GM19193 (cell line): ENCODE results near the gene EBLN1.

Experiments used
- POLR2A ChIP-seq: IDR thresholded peaks from 4 replicates; pipeline ENCODE4 v1.6.1; 2011; ENCODE audit not compliant: insufficient read depth, insufficient read length; ENCODE audit errors: extremely low read depth

EBLN1 gene

DNA sequence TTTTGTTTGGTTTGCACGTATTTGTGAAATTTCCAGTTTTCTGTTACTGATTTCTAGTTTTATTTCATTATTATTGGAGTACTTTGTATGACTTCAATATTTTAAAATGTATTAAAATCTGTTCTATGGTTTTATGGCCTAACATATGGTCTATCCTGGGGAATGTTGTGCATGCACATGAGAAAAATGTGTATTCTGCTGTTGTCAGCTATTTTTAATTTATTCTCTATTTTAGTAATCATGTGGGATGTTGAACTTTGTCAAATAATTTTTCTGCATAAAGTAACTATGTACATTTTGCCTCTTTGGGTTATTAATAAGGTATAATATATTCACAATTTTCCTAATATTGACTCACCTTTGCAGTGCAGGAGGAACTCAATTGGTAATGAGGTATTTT is 46.7 kb downstream of the EBLN1 start:
- TF ChIP-seq POLR2A, result no peak

DNA sequence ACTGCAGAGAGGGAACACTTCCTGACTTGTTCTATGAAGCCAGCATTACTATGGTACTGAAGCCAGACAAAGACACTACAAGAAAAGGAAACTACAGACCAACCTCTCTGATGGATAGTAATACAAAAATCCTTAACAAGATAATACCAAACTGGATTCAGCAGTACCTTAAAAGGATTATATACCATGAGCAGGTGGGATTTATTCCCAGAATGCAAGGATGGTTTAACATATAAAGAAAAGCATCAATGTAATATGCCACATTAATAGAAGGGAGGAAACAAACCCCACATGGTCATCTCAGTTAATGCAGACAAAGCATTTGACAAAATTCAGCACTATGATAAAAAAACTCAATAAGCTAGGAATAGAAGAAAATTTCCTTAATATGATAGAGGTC is 47.2 kb downstream of the EBLN1 start:
- TF ChIP-seq POLR2A, result no peak

DNA sequence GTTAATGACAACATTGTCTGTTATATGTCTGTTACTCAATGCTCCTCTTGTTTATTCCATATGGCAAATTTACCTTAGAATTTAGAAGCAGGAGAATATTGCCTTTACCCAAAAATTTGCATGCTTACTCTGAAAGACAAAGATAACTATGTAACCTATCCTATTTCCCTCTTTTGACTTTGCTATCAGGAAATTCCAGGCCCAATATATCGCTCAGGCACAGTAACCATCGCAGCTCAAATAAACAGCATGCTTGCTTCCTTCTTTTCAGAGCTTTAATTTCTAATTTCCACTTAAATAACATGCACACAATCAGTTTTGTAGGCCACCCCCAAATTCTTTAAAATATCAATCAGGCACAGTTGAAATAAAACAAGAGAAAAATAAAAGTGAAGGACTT is 57.8 kb downstream of the EBLN1 start:
- no peak for TF ChIP-seq POLR2A

DNA sequence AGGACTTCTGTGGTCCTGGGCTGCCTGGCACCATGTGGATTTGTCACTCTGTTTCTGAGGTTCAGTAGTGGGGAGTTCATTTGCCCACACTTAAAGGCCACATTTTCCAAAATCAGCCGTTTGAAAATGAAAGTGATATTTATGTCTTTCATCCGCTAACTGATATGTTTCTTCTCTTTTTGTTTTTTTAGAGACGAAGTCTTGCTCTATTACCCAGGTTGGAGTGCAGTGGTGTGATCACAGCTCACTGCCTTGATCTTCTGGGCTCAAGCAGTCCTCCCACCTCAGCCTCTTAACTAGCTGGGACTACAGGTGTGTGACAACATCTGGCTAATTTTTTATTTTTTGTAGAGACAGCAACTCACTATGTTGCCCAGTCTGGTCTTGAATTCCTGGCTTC is 58.6 kb downstream of the EBLN1 start:
- TF ChIP-seq POLR2A, result no peak
